Activated CD8-positive, alpha-beta T cell treated with anti-CD3 and anti-CD28 coated beads for 36 hours (primary cell): ENCODE data around the gene MIP. TPM values are rescaled to one million over a fixed set of nuclear protein-coding genes. Genes with fewer than 3 reads are reported as not detected.
"Not testable (repeated sequence)": the region's sequence is repeated elsewhere in the genome, so short reads cannot be mapped to it uniquely, and the experiment has no call there.

ENCODE experiments used
- ATAC-seq: fragments of 200-7000 bp; cut with Tn5 transposase; one replicate; pipeline ENCODE4 v1.10.0; 2021; ENCODE audit warnings: mild to moderate bottlenecking, moderate library complexity
- CTCF ChIA-PET: fragments of 350-600 bp; sonication (Branson Sonifier 250); formaldehyde crosslinking; loops from one replicate; lab custom pipeline; 2021; ENCODE audit warnings: antibody characterized with exemption; lab: Charles Lee
- POLR2A ChIA-PET: fragments of 350-600 bp; sonication (Branson Sonifier 250); formaldehyde crosslinking; loops from one replicate; lab custom pipeline; 2021; ENCODE audit warnings: antibody characterized with exemption; lab: Charles Lee
- DNase-seq: peaks from one replicate; pipeline ENCODE4 v3.0.0-alpha.2; 2020
- H3K27ac Mint-ChIP-seq: one replicate; pipeline ENCODE4 v1.8.0; 2021; ENCODE audit warnings: mild to moderate bottlenecking, mixed read lengths
- H3K27me3 Mint-ChIP-seq: one replicate; pipeline ENCODE4 v1.8.0; 2021; ENCODE audit warnings: mixed read lengths
- H3K36me3 Mint-ChIP-seq: one replicate; pipeline ENCODE4 v1.8.0; 2021; ENCODE audit warnings: low read depth, mixed read lengths
- H3K4me1 Mint-ChIP-seq: one replicate; pipeline ENCODE4 v1.8.0; 2021; ENCODE audit warnings: low read depth, mixed read lengths
- H3K4me3 Mint-ChIP-seq: one replicate; pipeline ENCODE4 v1.8.0; 2021; ENCODE audit warnings: mild to moderate bottlenecking, moderate library complexity, mixed read lengths
- H3K9me3 Mint-ChIP-seq: one replicate; pipeline ENCODE4 v1.8.0; 2021; ENCODE audit warnings: mixed read lengths
- intact Hi-C: fragments of 100-400 bp; cut with micrococcal nuclease; formaldehyde crosslinking; loops from one replicate; pipeline ENCODE4 v1.10.0; 2022
- total RNA-seq, 2 experiments: library from RNA; stranded (reverse); gene quantifications; one replicate each; pipeline ENCODE4 v1.2.3, GENCODE V29; 2021
- TF ChIP-seq, protein P1 (sequence below): fragments of 200-600 bp; IDR thresholded peaks from one replicate; pipeline ENCODE4 v1.8.0; 2022; ENCODE audit warnings: antibody characterized with exemption, mild to moderate bottlenecking

The MIP gene
- total RNA-seq: not detected

- H3K36me3 Mint-ChIP-seq: no peaks in the 10 kb centered on the region
- peaks cover 5% of the 10 kb centered on the region for H3K4me1 Mint-ChIP-seq
- H3K9me3 Mint-ChIP-seq: no peaks in the 10 kb centered on the region
- no peak for DNase-seq
- POLR2A ChIA-PET: interaction anchor here (0.6 kb wide), 1 partner anchor 826 kb away, joined by 3 read pairs; no protein-coding TSS in a partner anchor
- CTCF ChIA-PET: interaction anchor here (2.3 kb wide), 1 partner anchor 9 kb away, joined by 14 read pairs; no protein-coding TSS in a partner anchor
- no peak for ATAC-seq
- H3K4me3 Mint-ChIP-seq: no peak within 1 kb of the TSS
- TF ChIP-seq, protein P1, sequence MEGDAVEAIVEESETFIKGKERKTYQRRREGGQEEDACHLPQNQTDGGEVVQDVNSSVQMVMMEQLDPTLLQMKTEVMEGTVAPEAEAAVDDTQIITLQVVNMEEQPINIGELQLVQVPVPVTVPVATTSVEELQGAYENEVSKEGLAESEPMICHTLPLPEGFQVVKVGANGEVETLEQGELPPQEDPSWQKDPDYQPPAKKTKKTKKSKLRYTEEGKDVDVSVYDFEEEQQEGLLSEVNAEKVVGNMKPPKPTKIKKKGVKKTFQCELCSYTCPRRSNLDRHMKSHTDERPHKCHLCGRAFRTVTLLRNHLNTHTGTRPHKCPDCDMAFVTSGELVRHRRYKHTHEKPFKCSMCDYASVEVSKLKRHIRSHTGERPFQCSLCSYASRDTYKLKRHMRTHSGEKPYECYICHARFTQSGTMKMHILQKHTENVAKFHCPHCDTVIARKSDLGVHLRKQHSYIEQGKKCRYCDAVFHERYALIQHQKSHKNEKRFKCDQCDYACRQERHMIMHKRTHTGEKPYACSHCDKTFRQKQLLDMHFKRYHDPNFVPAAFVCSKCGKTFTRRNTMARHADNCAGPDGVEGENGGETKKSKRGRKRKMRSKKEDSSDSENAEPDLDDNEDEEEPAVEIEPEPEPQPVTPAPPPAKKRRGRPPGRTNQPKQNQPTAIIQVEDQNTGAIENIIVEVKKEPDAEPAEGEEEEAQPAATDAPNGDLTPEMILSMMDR: no peak
- no peak within 1 kb of the TSS for H3K27ac Mint-ChIP-seq
- no peaks in the 10 kb centered on the region for H3K27me3 Mint-ChIP-seq
- intact Hi-C loops: no loop called here
These were observed at the start of gene MIP for GRCh38 chr12:56454557-56454956. Gene MIP, minus strand, starts transcription at chr12:56454657. Its CDS starts 44 bp downstream, at chr12:56454613.

GRCh38 chr12:56499879-56500278 is 45.4 kb upstream of the MIP start:
- CTCF ChIA-PET, POLR2A ChIA-PET, ATAC-seq, intact Hi-C loops, H3K27ac Mint-ChIP-seq, H3K4me3 Mint-ChIP-seq, DNase-seq, H3K9me3 Mint-ChIP-seq, H3K27me3 Mint-ChIP-seq, H3K4me1 Mint-ChIP-seq, H3K36me3 Mint-ChIP-seq: not testable (repeated sequence)

DNA sequence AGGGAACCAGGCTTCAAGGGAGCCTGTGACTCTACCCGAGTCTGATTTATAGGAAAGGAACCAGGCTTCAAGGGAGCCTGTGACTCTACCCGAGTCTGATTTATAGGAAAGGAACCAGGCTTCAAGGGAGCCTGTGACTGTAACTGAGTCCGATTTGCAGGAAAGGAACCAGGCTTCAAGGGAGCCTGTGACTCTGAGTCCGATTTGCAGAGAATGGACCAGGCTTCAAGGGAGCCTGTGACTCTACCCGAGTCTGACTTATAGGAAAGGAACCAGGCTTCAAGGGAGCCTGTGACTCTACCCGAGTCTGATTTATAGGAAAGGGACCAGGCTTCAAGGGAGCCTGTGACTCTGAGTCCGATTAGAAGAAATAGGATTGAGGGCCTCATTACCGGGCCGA is 45.0 kb upstream of the MIP start:
- POLR2A ChIA-PET, ATAC-seq, H3K4me3 Mint-ChIP-seq, CTCF ChIA-PET, H3K9me3 Mint-ChIP-seq, H3K27me3 Mint-ChIP-seq, H3K4me1 Mint-ChIP-seq, DNase-seq, H3K36me3 Mint-ChIP-seq, H3K27ac Mint-ChIP-seq, intact Hi-C loops: not testable (repeated sequence)

GRCh38 chr12:56498126-56498902 is 43.9 kb upstream of the MIP start:
- intact Hi-C loops, ATAC-seq, DNase-seq, CTCF ChIA-PET, H3K36me3 Mint-ChIP-seq, H3K4me1 Mint-ChIP-seq, H3K9me3 Mint-ChIP-seq, H3K27me3 Mint-ChIP-seq, H3K4me3 Mint-ChIP-seq, H3K27ac Mint-ChIP-seq, POLR2A ChIA-PET: not testable (repeated sequence)

DNA sequence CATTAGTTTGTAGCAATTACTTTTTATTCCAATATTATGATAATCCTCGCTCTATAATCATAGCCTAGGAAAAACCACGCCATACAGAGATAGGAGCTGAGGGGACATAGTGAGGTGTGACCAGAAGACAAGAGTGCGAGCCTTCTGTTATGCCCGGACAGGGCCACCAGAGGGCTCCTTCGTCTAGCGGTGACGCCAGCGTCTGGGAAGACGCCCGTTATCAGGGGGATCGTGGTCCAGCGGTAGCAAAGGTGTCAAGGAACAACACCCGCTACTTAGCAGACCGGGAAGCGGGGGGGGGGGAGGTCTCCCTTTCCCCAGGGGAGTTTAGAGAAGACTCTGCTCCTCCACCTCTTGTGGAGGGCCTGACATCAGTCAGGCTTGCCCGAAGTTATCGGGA is 42.2 kb upstream of the MIP start:
- H3K4me1 Mint-ChIP-seq, ATAC-seq, H3K9me3 Mint-ChIP-seq, H3K27ac Mint-ChIP-seq, H3K36me3 Mint-ChIP-seq, H3K27me3 Mint-ChIP-seq, intact Hi-C loops: not testable (repeated sequence)
- ChIA-PET POLR2A (interaction anchor here (1.4 kb wide), 1 partner anchor 19 kb away, joined by 4 read pairs; no protein-coding TSS in a partner anchor), CTCF (interaction anchor here (1.0 to 1.5 kb wide), 9 partner anchors 8 to 94 kb away, joined by 3 to 5 read pairs (median 4); partner anchors contain the start of gene GLS2)
- peak overlapping the region; percentile 35 for H3K4me3 Mint-ChIP-seq
- DNase-seq: peak; percentile 82
- TF ChIP-seq, protein P1: peak; percentile 35

DNA sequence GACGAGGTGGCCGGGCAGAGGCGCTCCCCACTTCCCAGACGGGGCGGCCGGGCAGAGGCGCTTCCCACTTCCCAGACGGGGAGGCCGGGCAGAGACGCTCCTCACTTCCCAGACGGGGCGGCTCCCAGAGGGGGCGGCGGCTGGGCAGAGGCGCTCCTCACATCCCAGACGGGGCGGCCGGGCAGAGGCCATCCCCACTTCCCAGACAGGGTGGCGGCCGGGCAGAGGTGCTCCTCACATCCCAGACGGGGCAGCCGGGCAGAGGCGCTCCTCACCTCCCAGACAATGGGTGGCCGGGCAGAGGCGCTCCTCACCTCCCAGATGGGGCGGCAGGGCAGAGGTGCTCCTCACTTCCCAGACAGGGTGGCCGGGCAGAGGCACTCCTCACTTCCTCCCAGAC is 40.0 kb upstream of the MIP start:
- POLR2A ChIA-PET, H3K4me3 Mint-ChIP-seq, ATAC-seq, CTCF ChIA-PET, H3K36me3 Mint-ChIP-seq, intact Hi-C loops, H3K9me3 Mint-ChIP-seq, H3K27ac Mint-ChIP-seq, H3K4me1 Mint-ChIP-seq, DNase-seq: not testable (repeated sequence)
- H3K27me3 Mint-ChIP-seq: peaks cover 19% of the 10 kb centered on the region

DNA sequence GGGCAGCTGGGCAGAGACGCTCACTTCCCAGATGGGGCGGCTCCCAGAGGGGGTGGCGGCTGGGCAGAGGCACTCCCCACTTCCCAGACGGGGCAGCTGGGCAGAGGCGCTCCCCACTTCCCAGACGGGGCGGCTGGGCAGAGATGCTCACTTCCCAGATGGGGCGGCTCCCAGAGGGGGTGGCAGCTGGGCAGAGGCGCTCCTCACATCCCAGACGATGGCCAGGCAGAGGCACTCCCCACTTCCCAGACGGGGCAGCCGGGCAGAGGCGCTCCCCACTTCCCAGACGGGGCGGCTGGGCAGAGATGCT is 39.6 kb upstream of the MIP start:
- H3K36me3 Mint-ChIP-seq, H3K4me1 Mint-ChIP-seq, DNase-seq, ATAC-seq, CTCF ChIA-PET, intact Hi-C loops, POLR2A ChIA-PET, H3K27ac Mint-ChIP-seq, H3K4me3 Mint-ChIP-seq, H3K9me3 Mint-ChIP-seq: not testable (repeated sequence)
- H3K27me3 Mint-ChIP-seq: peaks cover 23% of the 10 kb centered on the region

- peaks cover 27% of the 10 kb centered on the region for H3K27me3 Mint-ChIP-seq
- H3K36me3 Mint-ChIP-seq, H3K27ac Mint-ChIP-seq, H3K9me3 Mint-ChIP-seq, H3K4me1 Mint-ChIP-seq, ATAC-seq, H3K4me3 Mint-ChIP-seq, CTCF ChIA-PET, DNase-seq, intact Hi-C loops, POLR2A ChIA-PET: not testable (repeated sequence)
These were observed 39.1 kb upstream of the MIP start for GRCh38 chr12:56493409-56494105.
